H1 (cell line): ENCODE data around the gene TJP3.

ENCODE experiments used
- CTCF ChIP-seq, 3 experiments: IDR thresholded peaks; 1 replicate in 2 of 3; 2 replicates in 1 of 3; pipeline versions ENCODE4 v1.5.1 to v1.6.1; 2011; ENCODE audit warnings: low read length in 3 of 3, mild to moderate bottlenecking in 3 of 3, inconsistent platforms in 2 of 3, low read depth in 1 of 3, moderate library complexity in 1 of 3; ENCODE audit not compliant: insufficient read depth in 1 of 3; ENCODE audit errors: control extremely low read depth in 1 of 3
- EZH2 ChIP-seq: fragments of 200-600 bp; sonication (generic); IDR thresholded peaks from 2 replicates; pipeline ENCODE4 v1.7.1; 2012; ENCODE audit warnings: low read depth, mild to moderate bottlenecking, moderate library complexity, low read length, inconsistent platforms; ENCODE audit not compliant: severe bottlenecking
- MAFK ChIP-seq: IDR thresholded peaks from 2 replicates; pipeline ENCODE4 v1.6.1; 2012; ENCODE audit warnings: low read depth, mild to moderate bottlenecking, improper control_type of control experiment, low read length
- RAD21 ChIP-seq, 2 experiments: IDR thresholded peaks in 1 of 2; conservative IDR thresholded peaks in 1 of 2; 2 replicates each; pipeline ENCODE4 v1.6.1; 2011; ENCODE audit warnings: low read depth in 2 of 2, low read length in 2 of 2, improper control_type of control experiment in 1 of 2, inconsistent platforms in 1 of 2, mild to moderate bottlenecking in 1 of 2, moderate library complexity in 1 of 2
- YY1 ChIP-seq: IDR thresholded peaks from 2 replicates; pipeline ENCODE4 v1.6.1; 2011; ENCODE audit warnings: low read depth, mild to moderate bottlenecking, low read length

DNA sequence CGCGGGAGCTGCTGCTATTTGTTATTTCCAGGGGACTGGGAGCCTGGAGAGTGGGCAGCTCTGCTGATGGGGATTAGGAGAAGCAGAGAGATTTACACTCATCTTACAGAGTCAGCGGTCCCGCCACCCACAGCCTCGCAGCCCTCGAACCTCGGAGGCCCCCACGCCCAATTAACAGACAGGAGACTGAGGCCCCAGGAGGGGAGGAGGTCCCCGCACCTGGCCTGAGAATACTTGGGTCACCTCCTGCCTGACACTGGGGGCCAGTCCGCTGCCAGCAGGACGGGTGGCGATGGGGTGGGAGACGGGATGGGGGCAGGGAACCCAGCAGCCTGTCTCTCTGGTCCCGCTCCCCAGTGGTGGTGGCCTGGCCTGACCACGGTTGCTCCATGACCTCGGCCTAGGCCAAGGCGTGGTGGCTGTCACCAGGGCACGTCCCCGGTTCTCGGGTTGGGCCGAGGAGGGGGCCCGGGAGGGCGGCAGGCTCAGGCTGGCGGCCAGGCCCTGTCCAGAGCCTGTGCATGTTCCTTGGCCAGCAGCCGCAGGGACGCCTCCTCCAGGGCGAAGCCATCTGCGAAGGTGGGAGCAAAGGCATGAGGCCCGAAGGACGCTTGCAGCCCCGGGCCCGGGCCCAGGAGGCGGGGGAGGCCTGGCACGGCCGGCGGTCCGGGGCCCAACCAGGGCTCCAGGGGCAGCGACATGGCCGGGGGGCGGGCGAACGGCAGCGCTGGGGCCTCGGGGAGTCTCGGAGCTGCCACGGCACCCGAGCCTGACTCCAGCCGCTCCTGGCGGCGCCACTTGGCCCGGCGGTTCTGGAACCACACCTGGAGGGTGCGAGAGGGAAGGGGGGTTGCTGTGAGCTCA lies 62.2 kb downstream of the TJP3 start:
- TF ChIP-seq CTCF (IDR thresholded peaks at IDR 0.05; ENCODE audit: control extremely low read depth in 1 of 3, insufficient read depth in 1 of 3, low read depth in 1 of 3, low read length in 3 of 3) (no peak), MAFK (no peak), RAD21 (IDR thresholded peaks at IDR 0.05 in 1 of 2, conservative IDR thresholded peaks at IDR 0.05 in 1 of 2; ENCODE audit: low read depth in 2 of 2, low read length in 2 of 2) (no peak), EZH2 (no peak), YY1 (no peak)
